ENCODE measurements around the gene RBM15. TPM values are rescaled to one million over a fixed set of nuclear protein-coding genes. Genes with fewer than 3 reads are reported as not detected.

Gene RBM15
- total RNA-seq, 1 experiment from 2014 or later = 44.0 TPM

- intact Hi-C loops (cut with micrococcal nuclease) = loop anchor here (1.0 kb wide), 1 partner anchor 69 kb away; the partner anchor contains the start of gene LAMTOR5
- H4K20me1 ChIP-seq (ENCODE audit: insufficient read depth) = peaks cover 10% of the 10 kb centered on the region; the same call in 1 of the 2 replicates
- peaks cover 34% of the 10 kb centered on the region for H3K79me2 ChIP-seq (ENCODE audit: insufficient read depth, low read length)
- peak overlapping the region; percentile 93 for H3K4me2 ChIP-seq (ENCODE audit: low read length)
- POLR2A ChIA-PET = interaction anchor here (1.2 to 2.7 kb wide), 7 partner anchors 11 to 158 kb away, joined by 3 to 14 read pairs (median 4); partner anchors contain the start of gene LAMTOR5
- H2AFZ ChIP-seq (ENCODE audit: low read depth, low read length, poor library complexity, severe bottlenecking) = peak overlapping the region; percentile 70
- TF ChIP-seq TCF7L2 (IDR thresholded peaks at IDR 0.05; ENCODE audit: borderline replicate concordance, extremely low read depth, insufficient read depth, insufficient read length) (peak; percentile 83), ATF3 (IDR thresholded peaks at IDR 0.05) (no peak), ELF1 (IDR thresholded peaks at IDR 0.05; ENCODE audit: borderline replicate concordance, low read depth) (no peak), EGR1 (IDR thresholded peaks at IDR 0.05; ENCODE audit: low read depth) (no peak), ZBTB33 (IDR thresholded peaks at IDR 0.05; ENCODE audit: extremely low read depth, insufficient replicate concordance, low read length) (no peak), SIN3A (IDR thresholded peaks at IDR 0.05; ENCODE audit: low read depth) (peak; percentile 60), YY1 (IDR thresholded peaks at IDR 0.05; ENCODE audit: extremely low read depth, insufficient replicate concordance, low read depth, low read length) (no peak), MAX (IDR thresholded peaks at IDR 0.05) (no peak; the same call in 1 of the 2 replicates)
- H3K9me3 ChIP-seq (ENCODE audit: control insufficient read depth in 1 of 2, insufficient read depth in 1 of 2, low read depth in 1 of 2, low read length in 2 of 2) = no peaks in the 10 kb centered on the region
- DNase-seq (ENCODE audit: low read depth, low spot score) (no peak), ATAC-seq (no peak; the same call in 1 of the 2 replicates)
- no peaks in the 10 kb centered on the region for H3K9me2 ChIP-seq (ENCODE audit: insufficient read depth)
- H3K27ac ChIP-seq (ENCODE audit: low read depth, low read length) = peak overlapping the region; percentile 95
- CTCF ChIA-PET = interaction anchor here (0.8 to 4.9 kb wide), 15 partner anchors 9 to 353 kb away, joined by 3 to 49 read pairs (median 4); partner anchors contain the start of gene AHCYL1
- H3K4me3 ChIP-seq (replicated peaks in 1 of 2; ENCODE audit: low read depth in 1 of 2, low read length in 2 of 2) = peak overlapping the region; percentile 69 to 89
- RAD21 ChIA-PET (ENCODE audit: low non-redundant PET in 1 of 2, low total read pairs in 2 of 2, uncharacterized antibody in 2 of 2, unreplicated experiment in 2 of 2) = interaction anchor here (1.1 to 1.5 kb wide), 3 partner anchors 25 to 130 kb away, joined by 4 to 6 read pairs (median 5); no protein-coding TSS in a partner anchor
- no peaks in the 10 kb centered on the region for H3K27me3 ChIP-seq (ENCODE audit: insufficient read depth, low read length)
- H3K4me1 ChIP-seq (ENCODE audit: control insufficient read depth in 1 of 2, insufficient read depth in 2 of 2, low read length in 2 of 2) = peaks cover 37 to 49% of the 10 kb centered on the region in 2 experiments
- BruUV-seq (replicated peaks) = TSS peak; percentile 88
- peak overlapping the region; percentile 96 for H3K9ac ChIP-seq (ENCODE audit: low read length)
- peaks cover 19 to 23% of the 10 kb centered on the region in 2 experiments for H3K36me3 ChIP-seq (ENCODE audit: control insufficient read depth in 1 of 2, insufficient read depth in 2 of 2, low read length in 2 of 2)
Observed at GRCh38 chr1:110337704-110338308, 1.4 kb upstream of the RBM15 start.
